GM12878 (cell line): ENCODE results near the gene POLR2F. TPM values are rescaled to one million over a fixed set of nuclear protein-coding genes. Genes with fewer than 3 reads are reported as not detected.
"Not testable (repeated sequence)": the region's sequence is repeated elsewhere in the genome, so short reads cannot be mapped to it uniquely, and the experiment has no call there.

Source experiments
- ATAC-seq: fragments of 200-7000 bp; cut with Tn5 transposase; 3 replicates; pipeline ENCODE4 v1.9.1; 2020; ENCODE audit warnings: mild to moderate bottlenecking, moderate library complexity
- BruUV-seq: library from RNA; stranded (reverse); fragments of 400-500 nt; replicated peaks from 2 replicates; lab custom pipeline; 2021; lab: Mats Ljungman, UMichigan
- CTCF ChIA-PET: fragments of 300-600 bp; sonication (Branson Sonifier 250); formaldehyde crosslinking; extraction: SDS; loops from one replicate; lab custom pipeline; 2021; ENCODE audit warnings: inconsistent platforms; lab: Yijun Ruan, JAX
- POLR2A ChIA-PET: fragments of 350-600 bp; formaldehyde crosslinking; extraction: SDS; loops from one replicate; lab custom pipeline; 2021; ENCODE audit warnings: inconsistent platforms; lab: Charles Lee
- RAD21 ChIA-PET: fragments of 300-600 bp; sonication (Branson Sonifier 250); formaldehyde crosslinking; loops from one replicate; lab custom pipeline; 2023; ENCODE audit warnings: antibody characterized with exemption; ENCODE audit not compliant: unreplicated experiment; lab: Charles Lee
- SMC1A ChIA-PET: fragments of 300-600 bp; sonication (Branson Sonifier 250); formaldehyde crosslinking; loops from one replicate; lab custom pipeline; 2023; ENCODE audit not compliant: unreplicated experiment, uncharacterized antibody; lab: Charles Lee
- DNase-seq: peaks from one replicate; pipeline ENCODE4 v3.0.0-alpha.2; 2011; ENCODE audit warnings: low read depth, low spot score
- FAIRE-seq: peaks from 3 replicates; lab custom pipeline; 2011; peaks lifted over from hg19 to GRCh38; lab: Jason Lieb, UNC
- H2AFZ ChIP-seq: 2 replicates; pipeline ENCODE4 v1.6.0; 2011; ENCODE audit warnings: low read depth, low read length, control low read depth; ENCODE audit not compliant: control insufficient read depth
- H3K27ac ChIP-seq: 2 replicates; pipeline ENCODE4 v1.5.1; 2011; ENCODE audit warnings: control low read depth; ENCODE audit not compliant: control insufficient read depth, insufficient read depth
- H3K27me3 ChIP-seq, 2 experiments: replicated peaks in 1 of 2; 2 replicates each; pipeline versions ENCODE4 v1.6.0 to v1.6.1; 2011; ENCODE audit warnings: low read length in 1 of 2; ENCODE audit not compliant: control insufficient read depth in 2 of 2, insufficient read depth in 2 of 2
- H3K36me3 ChIP-seq, 2 experiments: 2 replicates each; pipeline ENCODE4 v1.5.1; 2011; ENCODE audit warnings: low read length in 1 of 2; ENCODE audit not compliant: control insufficient read depth in 2 of 2, insufficient read depth in 2 of 2
- H3K4me1 ChIP-seq: 2 replicates; pipeline ENCODE4 v1.6.1; 2011; ENCODE audit warnings: mild to moderate bottlenecking, low read length, moderate library complexity, mixed read lengths; ENCODE audit not compliant: control insufficient read depth, insufficient read depth
- H3K4me2 ChIP-seq: 2 replicates; pipeline ENCODE4 v1.6.0; 2011; ENCODE audit warnings: control low read depth; ENCODE audit not compliant: control insufficient read depth, insufficient read depth
- H3K4me3 ChIP-seq: fragments of 200-600 bp; sonication (generic); 2 replicates; pipeline ENCODE4 v1.5.1; 2016
- H3K79me2 ChIP-seq: 2 replicates; pipeline ENCODE4 v1.6.0; 2011; ENCODE audit warnings: low read length; ENCODE audit not compliant: control insufficient read depth, insufficient read depth
- H3K9ac ChIP-seq: 2 replicates; pipeline ENCODE4 v1.8.0; 2011; ENCODE audit warnings: low read length, control low read depth, mixed read lengths; ENCODE audit not compliant: control insufficient read depth, insufficient read depth
- H3K9me3 ChIP-seq: replicated peaks from 3 replicates; pipeline ENCODE4 v1.5.1; 2011; ENCODE audit warnings: mild to moderate bottlenecking, low read length; ENCODE audit not compliant: control insufficient read depth, insufficient read depth
- H4K20me1 ChIP-seq: 2 replicates; pipeline ENCODE4 v1.6.0; 2011; ENCODE audit not compliant: control insufficient read depth, insufficient read depth
- CTCF ChIP-seq, 3 experiments: IDR thresholded peaks in 2 of 3; conservative IDR thresholded peaks in 1 of 3; 2 replicates each; pipeline ENCODE4 v1.5.1; 2011; ENCODE audit warnings: low read depth in 3 of 3, low read length in 3 of 3, mild to moderate bottlenecking in 3 of 3, control low read depth in 2 of 3, moderate library complexity in 2 of 3, inconsistent platforms in 1 of 3, mixed read lengths in 1 of 3; ENCODE audit not compliant: control insufficient read depth in 2 of 3, insufficient read depth in 1 of 3; ENCODE audit errors: extremely low read depth in 1 of 3
- IKZF2 ChIP-seq, 2 experiments: fragments of 450-650 bp; IDR thresholded peaks; 2 replicates each; pipeline ENCODE4 v1.6.1; 2017; ENCODE audit warnings: mild to moderate bottlenecking in 2 of 2, moderate library complexity in 2 of 2
- RAD21 ChIP-seq: IDR thresholded peaks from 2 replicates; pipeline ENCODE4 v1.6.1; 2011; ENCODE audit warnings: mild to moderate bottlenecking, low read depth, low read length, moderate library complexity; ENCODE audit not compliant: insufficient read depth
- WGBS: methylation state at CpG from one replicate; pipeline ENCODE4 v1.1.6; 2016; ENCODE audit warnings: low lambda C conversion rate; ENCODE audit not compliant: insufficient replicate concordance, insufficient coverage; ENCODE audit errors: missing lambda C conversion rate; 5-methylcytosine and 5-hydroxymethylcytosine counted together
- in situ Hi-C: fragments of 300-500 bp; cut with MboI; formaldehyde crosslinking; loops from 9 replicates; pipeline ENCODE4 v1.14.3; 2018; ENCODE audit warnings: mixed read lengths
- intact Hi-C: fragments of 100-400 bp; cut with micrococcal nuclease; formaldehyde crosslinking; loops from one replicate; pipeline ENCODE4 v1.14.2; 2022; ENCODE audit not compliant: unreplicated experiment
- polyA plus RNA-seq, 11 experiments: library from polyadenylated mRNA; depleted of rRNA in 4 of 11; unstranded in 6 of 11; stranded (reverse) in 5 of 11; fragments of >200 nt; fragmentation: Nextera tagmentation in 4 of 11; fragmentation: Illumina TruSeq in 1 of 11; extraction: Ambion mirVana in 4 of 11; extraction: Trizol in 1 of 11; gene quantifications; 1 replicate in 1 of 11; 2 replicates in 10 of 11; pipeline versions ENCODE4 v1.2.1 to v1.2.3, GENCODE V29; 2011 to 2016; ENCODE audit warnings: inconsistent platforms in 2 of 11, missing spikeins in 2 of 11, low read depth in 1 of 11
- total RNA-seq, 4 experiments: library from RNA; depleted of rRNA in 3 of 4; stranded (reverse); fragments of >200 nt in 3 of 4; fragmentation: Illumina TruSeq in 1 of 4; extraction: Trizol in 1 of 4; gene quantifications; 2 replicates each; pipeline versions ENCODE4 v1.2.1 to v1.2.3, GENCODE V29; 2013 to 2021

Gene POLR2F
- total and polyA plus RNA-seq, 10 of the 15 experiments (the other 5 are each of a cell fraction or from before 2014, with no cell fraction given): 71.9 to 218 (median 100.0) TPM

GRCh38 chr22:37951305-37951704 is 2.2 kb upstream of the POLR2F start:
- POLR2A ChIA-PET: no interaction called here
- H3K9me3 ChIP-seq: no peaks in the 10 kb centered on the region
- in situ Hi-C loops (no loop called here), intact Hi-C loops (no loop called here)
- RAD21 ChIA-PET: interaction anchor here (0.7 kb wide), 3 partner anchors 54 to 616 kb away, joined by 3 read pairs; no protein-coding TSS in a partner anchor
- no peak overlapping the region for H2AFZ ChIP-seq
- peaks cover 4% of the 10 kb centered on the region; the same call in 1 of the 2 replicates for H3K4me1 ChIP-seq
- WGBS: 55% methylated on average over 8 of the region's 8 CpGs
- no peak overlapping the region for H3K9ac ChIP-seq
- H3K4me2 ChIP-seq: no peak overlapping the region
- TF ChIP-seq CTCF (IDR thresholded peaks at IDR 0.05 in 2 of 3, conservative IDR thresholded peaks at IDR 0.05 in 1 of 3; ENCODE audit: control insufficient read depth in 2 of 3, extremely low read depth in 1 of 3, insufficient read depth in 1 of 3, low read depth in 3 of 3, low read length in 3 of 3) (0 out of 6 replicates have a peak, but pooled peaks of 1 of the 3 experiments have one; percentile 2), RAD21 (no peak), IKZF2 (IDR thresholded peaks at IDR 0.05) (no peak)
- H3K36me3 ChIP-seq: no peaks in the 10 kb centered on the region
- SMC1A ChIA-PET: no interaction called here
- no peak overlapping the region for H3K4me3 ChIP-seq
- no peak overlapping the region for H3K27ac ChIP-seq
- peaks cover 15% of the 10 kb centered on the region for H3K79me2 ChIP-seq
- DNase-seq: no peak
- no TSS peak for BruUV-seq
- FAIRE-seq: no peak
- 0 out of 4 replicates have a peak, but pooled peaks cover 0 to 1% of the 10 kb centered on the region in 2 experiments for H3K27me3 ChIP-seq
- CTCF ChIA-PET: interaction anchor here (4.8 kb wide), 1 partner anchor 15 kb away, joined by 42 read pairs; no protein-coding TSS in a partner anchor
- no peak for ATAC-seq
- H4K20me1 ChIP-seq: no peaks in the 10 kb centered on the region

GRCh38 chr22:37952629-37953028 is 870 bp upstream of the POLR2F start:
- H3K4me2 ChIP-seq: peak overlapping the region; percentile 100
- peaks cover 15% of the 10 kb centered on the region for H3K79me2 ChIP-seq
- CTCF ChIA-PET: interaction anchor here (0.9 to 4.8 kb wide), 2 partner anchors 14 to 21 kb away, joined by 4 to 42 read pairs; no protein-coding TSS in a partner anchor
- H3K36me3 ChIP-seq, intact Hi-C loops, BruUV-seq, DNase-seq, H3K27me3 ChIP-seq, H3K4me1 ChIP-seq, RAD21 ChIA-PET, in situ Hi-C loops, H3K27ac ChIP-seq, FAIRE-seq, H3K9me3 ChIP-seq, H4K20me1 ChIP-seq: not testable (repeated sequence)
- peak overlapping the region; percentile 81; the same call in 1 of the 2 replicates for H3K9ac ChIP-seq
- POLR2A ChIA-PET: interaction anchor here (1.6 kb wide), 1 partner anchor 145 kb away, joined by 6 read pairs; the partner anchor contains the start of gene GCAT
- ATAC-seq: peak; percentile 25; the same call in 2 of the 3 replicates
- WGBS: 36% methylated on average over 20 of the region's 20 CpGs
- peak overlapping the region; percentile 89 for H3K4me3 ChIP-seq
- SMC1A ChIA-PET: interaction anchor here (2.7 kb wide), 1 partner anchor 13 kb away, joined by 15 read pairs; no protein-coding TSS in a partner anchor
- peak overlapping the region; percentile 91 for H2AFZ ChIP-seq
